HepG2 (cell line): ENCODE results near the gene TCAF1. TPM values are rescaled to one million over a fixed set of nuclear protein-coding genes. Genes with fewer than 3 reads are reported as not detected.
"Not testable (repeated sequence)": the region's sequence is repeated elsewhere in the genome, so short reads cannot be mapped to it uniquely, and the experiment has no call there.

Experiments used
- ATAC-seq: fragments of 200-7000 bp; cut with Tn5 transposase; 3 replicates; pipeline ENCODE4 v1.9.1; 2020; ENCODE audit warnings: mild to moderate bottlenecking, moderate library complexity
- BruUV-seq: library from RNA; stranded (reverse); fragments of 400-500 nt; replicated peaks from 2 replicates; lab custom pipeline; 2021; lab: Mats Ljungman, UMichigan
- CTCF ChIA-PET: fragments of 300-600 bp; formaldehyde crosslinking; extraction: SDS; loops from one replicate; lab custom pipeline; 2021; ENCODE audit warnings: low total read pairs, inconsistent platforms, low intra/inter-chr PET ratio; lab: Yijun Ruan, JAX
- POLR2A ChIA-PET: fragments of 350-600 bp; sonication (Branson Sonifier 250); formaldehyde crosslinking; loops from one replicate; lab custom pipeline; 2020; ENCODE audit warnings: antibody characterized with exemption, inconsistent platforms; lab: Yijun Ruan, JAX
- DNase-seq: peaks from one replicate; pipeline ENCODE4 v3.0.0-alpha.2; 2015; ENCODE audit warnings: low spot score
- FAIRE-seq: peaks from 3 replicates; lab custom pipeline; 2011; peaks lifted over from hg19 to GRCh38; lab: Jason Lieb, UNC
- H2AFZ ChIP-seq: one replicate; pipeline ENCODE4 v1.6.1; 2011; ENCODE audit warnings: low read length, inconsistent platforms
- H3K27ac ChIP-seq: fragments of 300-600 bp; 3 replicates; pipeline ENCODE4 v1.8.0; 2011; ENCODE audit warnings: mixed run types, mild to moderate bottlenecking, mixed read lengths, low read length, inconsistent platforms; ENCODE audit not compliant: insufficient read depth; ENCODE audit errors: extremely low read length
- H3K27me3 ChIP-seq, 2 experiments: fragments of 200-600 bp in 1 of 2; 2 replicates in 1 of 2; 3 replicates in 1 of 2; pipeline versions ENCODE4 v1.6.0 to v1.8.0; 2011; ENCODE audit warnings: low read length in 2 of 2, mild to moderate bottlenecking in 2 of 2, moderate library complexity in 2 of 2, inconsistent platforms in 1 of 2; ENCODE audit not compliant: insufficient read depth in 2 of 2, control insufficient read depth in 1 of 2
- H3K36me3 ChIP-seq, 2 experiments: fragments of 200-600 bp in 1 of 2; replicated peaks in 1 of 2; 2 replicates in 1 of 2; 3 replicates in 1 of 2; pipeline versions ENCODE4 v1.5.1 to v1.8.0; 2011; ENCODE audit warnings: low read length in 2 of 2, inconsistent platforms in 1 of 2; ENCODE audit not compliant: insufficient read depth in 2 of 2, control insufficient read depth in 1 of 2
- H3K4me1 ChIP-seq: 2 replicates; pipeline ENCODE4 v1.5.1; 2012; ENCODE audit warnings: low read length, inconsistent platforms; ENCODE audit not compliant: insufficient read depth
- H3K4me2 ChIP-seq: 2 replicates; pipeline ENCODE4 v1.6.0; 2011; ENCODE audit warnings: low read depth, low read length, inconsistent platforms
- H3K4me3 ChIP-seq, 3 experiments: fragments of 200-600 bp in 1 of 3; sonication (generic), shearing (Covaris generic) in 1 of 3; replicated peaks in 1 of 3; 2 replicates each; pipeline ENCODE4 v1.5.1; 2011 to 2016; ENCODE audit warnings: low read length in 3 of 3, inconsistent platforms in 2 of 3, low read depth in 2 of 3, mild to moderate bottlenecking in 2 of 3, control low read depth in 1 of 3, mixed read lengths in 1 of 3; ENCODE audit not compliant: insufficient read depth in 1 of 3
- H3K79me2 ChIP-seq: one replicate; pipeline ENCODE4 v1.6.1; 2011; ENCODE audit warnings: low read length, inconsistent platforms; ENCODE audit not compliant: insufficient read depth
- H3K9ac ChIP-seq: 2 replicates; pipeline ENCODE4 v1.6.0; 2011; ENCODE audit warnings: mild to moderate bottlenecking, low read depth, low read length, inconsistent platforms; ENCODE audit not compliant: insufficient read depth
- H3K9me3 ChIP-seq: 2 replicates; pipeline ENCODE4 v1.5.1; 2012; ENCODE audit warnings: mild to moderate bottlenecking, low read length
- H4K20me1 ChIP-seq: 2 replicates; pipeline ENCODE4 v1.6.0; 2011; ENCODE audit warnings: inconsistent platforms, mild to moderate bottlenecking, low read length, moderate library complexity; ENCODE audit not compliant: insufficient read depth
- CCAR2 ChIP-seq: fragments of 200-400 bp; formaldehyde crosslinking; optimal IDR thresholded peaks from 2 replicates; pipeline ENCODE3; 2018; ENCODE audit warnings: low read depth, mild to moderate bottlenecking, low read length, moderate library complexity
- KAT7 ChIP-seq: IDR thresholded peaks from 2 replicates; pipeline ENCODE4 v1.6.1; 2018; ENCODE audit warnings: borderline replicate concordance, missing compliant biosample characterization
- NR1H2 ChIP-seq: sonication (generic); formaldehyde crosslinking; IDR thresholded peaks from 2 replicates; pipeline ENCODE4 v1.8.1; 2022; ENCODE audit warnings: low read depth, missing genetic modification reagents, borderline replicate concordance
- PBX3 ChIP-seq: sonication (generic); formaldehyde crosslinking; IDR thresholded peaks from 2 replicates; pipeline ENCODE4 v1.8.1; 2023; ENCODE audit warnings: missing genetic modification reagents, inconsistent platforms, borderline replicate concordance
- PHF8 ChIP-seq: sonication (generic); formaldehyde crosslinking; IDR thresholded peaks from 2 replicates; pipeline ENCODE4 v1.5.0; 2020; ENCODE audit warnings: missing genetic modification reagents
- RFX1 ChIP-seq: fragments of 450-650 bp; IDR thresholded peaks from 2 replicates; pipeline ENCODE4 v1.6.1; 2017
- SIN3A ChIP-seq: IDR thresholded peaks from 2 replicates; pipeline ENCODE4 v1.6.1; 2011; ENCODE audit warnings: low read depth, mild to moderate bottlenecking, control low read depth, low read length, borderline replicate concordance
- YY1 ChIP-seq: IDR thresholded peaks from 2 replicates; pipeline ENCODE4 v1.6.1; 2011; ENCODE audit warnings: low read length, low read depth, moderate library complexity, mild to moderate bottlenecking; ENCODE audit not compliant: insufficient read depth, insufficient replicate concordance
- ZNF446 ChIP-seq: sonication (generic); formaldehyde crosslinking; IDR thresholded peaks from 2 replicates; pipeline ENCODE4 v1.5.0; 2020; ENCODE audit warnings: mild to moderate bottlenecking, missing genetic modification reagents
- WGBS: methylation state at CpG from one replicate; pipeline ENCODE4 v1.1.6; 2017; ENCODE audit warnings: low lambda C conversion rate; 5-methylcytosine and 5-hydroxymethylcytosine counted together
- in situ Hi-C: cut with HindIII; loops from 2 replicates; pipeline ENCODE4 v1.10.0; 2017; ENCODE audit warnings: low pct_unique_long_range_greater_than_20kb; ENCODE audit not compliant: extremely low pct_ligation_motif_present
- intact Hi-C: fragments of 100-400 bp; cut with micrococcal nuclease; formaldehyde crosslinking; loops from one replicate; pipeline ENCODE4 v1.10.0; 2022; ENCODE audit not compliant: unreplicated experiment
- polyA plus RNA-seq, 8 experiments: library from polyadenylated mRNA; depleted of rRNA in 3 of 8; stranded (reverse) in 7 of 8; unstranded in 1 of 8; fragments of >200 nt; fragmentation: Illumina TruSeq in 4 of 8; extraction: Trizol in 4 of 8; gene quantifications; 2 replicates each; pipeline versions ENCODE4 v1.2.1 to v1.2.3, GENCODE V29; 2011 to 2016; ENCODE audit warnings: low read depth in 4 of 8, missing spikeins in 1 of 8, mixed read lengths in 1 of 8; ENCODE audit not compliant: insufficient read depth in 1 of 8
- total RNA-seq, 5 experiments: library from RNA; depleted of rRNA; stranded (reverse); fragments of >200 nt; fragmentation: Illumina TruSeq; extraction: Trizol; gene quantifications; 2 replicates each; pipeline ENCODE4 v1.2.3, GENCODE V29; 2016; ENCODE audit warnings: low read depth in 1 of 5

Gene TCAF1
- total and polyA plus RNA-seq, 2 of the 13 experiments (the other 11 are each of a cell fraction or from before 2014, with no cell fraction given) = 36.2 to 101 TPM

DNA sequence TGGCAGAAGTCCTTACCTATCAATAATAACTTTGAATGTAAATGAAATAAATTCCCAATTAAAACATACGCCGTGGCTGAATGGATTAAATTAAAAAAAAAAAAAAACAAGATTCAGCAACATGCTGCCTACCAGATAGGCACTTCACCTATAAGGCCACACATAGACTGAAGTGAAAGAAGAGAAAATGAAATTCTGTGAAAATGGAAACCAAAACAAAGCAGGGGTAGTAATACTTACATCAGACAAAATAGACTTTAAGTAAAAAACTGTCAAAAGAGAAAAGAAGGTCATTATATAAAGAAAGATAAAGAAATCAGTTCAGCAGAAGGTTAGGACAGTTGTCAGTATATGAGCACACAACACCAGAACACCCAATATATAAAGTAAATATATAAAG, 55.3 kb downstream of the TCAF1 start (continued):
- TF ChIP-seq KAT7 (no peak), CCAR2 (no peak), PHF8 (CRISPR knock-in tag) (no peak), SIN3A (no peak), YY1 (no peak), NR1H2 (CRISPR knock-in tag) (no peak), ZNF446 (no peak), PBX3 (CRISPR knock-in tag) (no peak), RFX1 (no peak)

DNA sequence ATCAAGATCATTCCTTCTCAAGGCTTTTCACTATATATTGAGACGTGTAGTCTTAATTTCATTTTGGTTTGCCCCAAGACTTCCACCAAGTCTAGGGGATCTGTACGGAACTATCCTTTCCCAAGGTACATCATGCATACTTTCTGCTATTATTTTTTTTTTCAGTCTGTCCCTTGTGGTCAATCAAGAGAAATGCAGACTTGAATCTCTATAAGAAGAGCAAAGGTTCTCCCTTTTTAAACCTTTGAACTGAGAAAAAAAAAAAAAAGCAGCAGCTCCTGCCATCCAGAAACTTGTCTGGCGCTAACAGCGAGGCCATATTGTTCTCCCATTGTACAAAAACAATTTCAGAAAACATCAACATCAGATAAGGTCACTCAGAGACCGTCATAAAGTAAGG, 60.3 kb downstream of the TCAF1 start:
- H3K4me2 ChIP-seq, H3K4me1 ChIP-seq, H4K20me1 ChIP-seq, POLR2A ChIA-PET, H3K9me3 ChIP-seq, intact Hi-C loops, H3K36me3 ChIP-seq, H3K4me3 ChIP-seq, H3K79me2 ChIP-seq, ATAC-seq, DNase-seq, H2AFZ ChIP-seq, H3K9ac ChIP-seq, in situ Hi-C loops, CTCF ChIA-PET, H3K27ac ChIP-seq, BruUV-seq, H3K27me3 ChIP-seq, FAIRE-seq: not testable (repeated sequence)
- WGBS = 20% methylated on average over 1 of the region's 5 CpGs

DNA sequence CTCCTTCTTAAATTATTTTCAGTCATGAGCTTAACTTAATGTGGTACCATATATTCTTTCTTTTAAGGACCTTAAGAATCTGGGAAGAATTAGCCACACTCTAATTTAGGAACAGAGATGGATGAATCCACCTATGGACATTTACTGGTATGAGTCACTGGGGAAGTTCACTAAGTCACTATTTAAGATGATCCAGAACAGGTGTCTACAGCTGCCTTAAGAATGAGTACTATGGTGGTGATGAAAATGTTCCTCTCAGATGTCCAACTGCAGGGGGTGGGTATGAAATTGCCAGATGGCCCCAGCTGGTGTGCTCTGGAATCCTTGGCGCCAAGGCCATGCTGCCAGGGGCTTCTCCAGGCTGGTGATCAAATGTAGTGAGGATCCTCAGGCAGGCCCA, 61.9 kb downstream of the TCAF1 start:
- H3K4me2 ChIP-seq, POLR2A ChIA-PET, H3K4me1 ChIP-seq, H3K9me3 ChIP-seq, H2AFZ ChIP-seq, H3K27ac ChIP-seq, FAIRE-seq, ATAC-seq, H4K20me1 ChIP-seq, CTCF ChIA-PET, BruUV-seq, DNase-seq, H3K4me3 ChIP-seq, H3K79me2 ChIP-seq, H3K27me3 ChIP-seq, H3K36me3 ChIP-seq, in situ Hi-C loops, intact Hi-C loops, H3K9ac ChIP-seq: not testable (repeated sequence)
- WGBS = no CpG with 5 or more reads among the region's 1 CpG
